ENCODE results near the gene MIS12.

The MIS12 gene

DNA sequence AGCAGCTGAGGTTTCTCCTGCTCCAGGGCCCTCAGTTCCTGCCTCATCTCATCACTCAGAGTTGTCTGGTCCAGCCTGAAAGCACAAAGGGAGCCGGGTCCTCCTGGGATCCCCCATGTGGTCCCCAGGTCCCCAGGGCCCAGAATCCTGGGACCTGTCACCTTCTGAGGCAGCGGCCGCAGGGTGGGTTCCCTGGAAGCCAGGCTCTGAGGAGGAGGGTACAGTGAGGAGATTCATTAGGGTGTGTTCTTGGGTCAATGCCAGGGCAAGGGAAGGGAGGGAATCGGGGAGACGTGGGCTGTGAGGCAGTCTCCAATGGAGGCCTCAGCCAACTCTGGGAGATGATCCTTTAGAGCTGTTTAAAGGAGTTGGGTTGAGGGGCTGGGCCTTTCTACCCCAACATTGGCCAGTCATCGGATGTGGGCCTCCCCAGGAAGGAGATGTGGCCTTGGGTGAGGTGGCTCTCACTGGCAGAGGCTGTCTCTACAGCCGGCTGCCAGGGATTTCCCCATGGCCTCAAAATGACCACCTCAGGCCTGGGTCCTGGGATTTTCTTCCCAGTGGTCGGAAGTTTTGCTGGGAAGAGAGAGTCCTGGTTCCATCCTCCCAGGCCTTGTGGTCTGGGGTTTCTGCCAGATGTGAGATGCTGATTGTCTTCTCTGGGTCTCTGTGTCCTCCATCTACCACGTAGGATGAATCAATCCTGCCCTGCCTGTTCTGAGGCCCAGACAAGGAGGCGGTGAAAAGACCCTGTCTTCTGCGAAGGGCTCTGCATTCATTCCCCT, 50.7 kb downstream of the MIS12 start:
- DNase-seq = no peak

DNA sequence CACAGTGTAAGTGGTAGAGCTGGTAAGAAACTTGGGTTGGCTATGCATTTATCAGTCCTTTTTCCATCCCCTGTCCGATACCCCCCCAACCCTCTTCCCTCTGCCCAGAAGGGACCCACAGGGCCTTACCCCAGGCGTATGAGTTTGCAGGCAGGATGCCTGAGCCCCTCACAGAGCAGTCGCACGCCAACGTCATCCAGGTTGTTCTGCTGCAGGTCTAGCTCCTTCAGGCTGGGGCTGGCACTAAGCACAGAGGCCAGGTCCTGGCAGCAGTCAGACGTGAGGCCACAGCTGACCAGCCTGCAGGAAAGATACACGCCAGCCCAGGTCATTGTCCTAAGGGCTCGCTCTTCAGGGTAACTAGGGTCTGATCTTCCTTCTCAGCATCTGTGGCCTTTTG, 52.9 kb downstream of the MIS12 start:
- no peak for DNase-seq

DNA sequence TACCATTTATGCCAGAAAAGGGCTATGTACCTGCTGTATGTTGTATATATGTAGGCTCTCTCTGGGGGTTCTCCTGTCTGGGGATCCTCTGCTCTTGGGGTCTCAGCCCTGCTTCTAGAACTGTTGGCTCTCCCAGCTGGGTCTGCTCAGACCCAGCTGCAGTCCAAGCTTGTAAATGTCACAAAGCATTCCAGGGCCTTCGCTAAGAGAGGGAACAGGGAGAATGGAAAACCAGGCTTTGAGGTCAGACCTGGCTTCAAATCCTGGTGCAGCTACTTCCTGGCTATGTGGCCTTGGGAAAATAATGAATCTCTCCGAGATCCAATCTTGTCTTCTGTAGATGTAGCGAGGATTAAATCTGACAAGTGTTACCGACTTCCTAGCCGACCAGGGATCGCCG, 54.0 kb downstream of the MIS12 start:
- DNase-seq = no peak
